ENCODE results near the gene MBD6. TPM values are rescaled to one million over a fixed set of nuclear protein-coding genes. Genes with fewer than 3 reads are reported as not detected.

MBD6 gene
- total RNA-seq, 1 experiment from 2014 or later = 66.8 TPM

DNA sequence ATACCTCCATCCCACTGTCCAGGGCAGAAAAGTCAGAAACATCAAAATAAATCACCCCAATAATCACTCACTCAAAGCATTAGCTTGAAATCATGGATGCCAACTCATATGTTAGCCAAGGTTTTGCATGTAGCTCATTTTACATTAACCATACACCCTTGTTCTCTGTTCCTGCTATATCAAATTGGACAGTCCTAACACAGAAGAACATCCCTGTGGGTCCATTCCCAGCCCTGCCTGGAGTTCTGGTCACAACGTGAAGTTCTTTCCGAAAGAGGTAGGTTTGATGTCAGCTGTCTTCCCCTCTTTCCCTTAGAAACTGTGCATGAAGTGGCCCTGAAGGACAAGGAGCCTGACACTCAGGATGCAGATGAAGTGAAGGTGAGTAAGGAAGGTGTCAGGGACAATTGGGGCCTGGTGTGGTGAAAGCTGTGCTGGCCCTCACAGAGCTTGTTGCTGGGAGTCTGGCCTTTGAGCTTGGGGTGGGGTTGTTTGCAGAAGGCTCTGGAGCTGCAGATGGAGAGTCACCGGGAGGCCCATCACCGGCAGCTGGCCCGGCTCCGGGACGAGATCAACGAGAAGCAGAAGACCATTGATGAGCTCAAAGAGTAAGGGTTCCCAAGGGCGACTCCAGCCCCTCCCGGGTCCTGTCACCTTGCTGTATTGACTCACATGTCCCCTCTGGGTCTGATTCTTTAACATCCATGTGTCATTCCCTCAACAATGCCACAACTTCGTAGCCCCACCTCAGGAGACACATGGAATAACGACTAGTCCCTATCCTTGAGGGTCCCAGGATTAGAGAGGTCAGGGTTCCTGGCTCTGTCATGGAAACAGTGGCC is 53.4 kb downstream of the MBD6 start:
- no peak overlapping the region for H4K91ac ChIP-seq (ENCODE audit: insufficient read length, low read depth, low read length)
- no peak overlapping the region for H3K23ac ChIP-seq (ENCODE audit: insufficient read length, low read depth, low read length)
- no peak overlapping the region for H2BK12ac ChIP-seq (ENCODE audit: insufficient read length, low read depth, low read length)
- Mint-ChIP-seq H3K36me3 (ENCODE audit: insufficient read depth in 1 of 3, low read depth in 3 of 3) (peaks cover 47 to 86% (median 75%) of the 10 kb centered on the region in 3 experiments), H3K4me3 (no peak overlapping the region), H3K4me1 (no peaks in the 10 kb centered on the region), H3K27ac (no peak overlapping the region; a peak in 1 of 7 replicates), H3K27me3 (ENCODE audit: low read depth) (no peaks in the 10 kb centered on the region), H3K9me3 (no peaks in the 10 kb centered on the region)
- H3K56ac ChIP-seq (ENCODE audit: insufficient read length, low read depth, low read length) = no peak overlapping the region
- H2AFZ ChIP-seq (ENCODE audit: low read length) = no peak overlapping the region
- H2BK20ac ChIP-seq (ENCODE audit: low read depth, low read length, poor library complexity, severe bottlenecking) = no peak overlapping the region
- H2BK5ac ChIP-seq (ENCODE audit: insufficient read length, low read length) = no peak overlapping the region
- H3K79me1 ChIP-seq (ENCODE audit: insufficient read depth, low read depth, low read length, poor library complexity, severe bottlenecking) = no peaks in the 10 kb centered on the region
- TF ChIP-seq, protein P1, sequence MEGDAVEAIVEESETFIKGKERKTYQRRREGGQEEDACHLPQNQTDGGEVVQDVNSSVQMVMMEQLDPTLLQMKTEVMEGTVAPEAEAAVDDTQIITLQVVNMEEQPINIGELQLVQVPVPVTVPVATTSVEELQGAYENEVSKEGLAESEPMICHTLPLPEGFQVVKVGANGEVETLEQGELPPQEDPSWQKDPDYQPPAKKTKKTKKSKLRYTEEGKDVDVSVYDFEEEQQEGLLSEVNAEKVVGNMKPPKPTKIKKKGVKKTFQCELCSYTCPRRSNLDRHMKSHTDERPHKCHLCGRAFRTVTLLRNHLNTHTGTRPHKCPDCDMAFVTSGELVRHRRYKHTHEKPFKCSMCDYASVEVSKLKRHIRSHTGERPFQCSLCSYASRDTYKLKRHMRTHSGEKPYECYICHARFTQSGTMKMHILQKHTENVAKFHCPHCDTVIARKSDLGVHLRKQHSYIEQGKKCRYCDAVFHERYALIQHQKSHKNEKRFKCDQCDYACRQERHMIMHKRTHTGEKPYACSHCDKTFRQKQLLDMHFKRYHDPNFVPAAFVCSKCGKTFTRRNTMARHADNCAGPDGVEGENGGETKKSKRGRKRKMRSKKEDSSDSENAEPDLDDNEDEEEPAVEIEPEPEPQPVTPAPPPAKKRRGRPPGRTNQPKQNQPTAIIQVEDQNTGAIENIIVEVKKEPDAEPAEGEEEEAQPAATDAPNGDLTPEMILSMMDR (conservative IDR thresholded peaks at IDR 0.05) = no peak
- no peak overlapping the region for H3K4me2 ChIP-seq (ENCODE audit: insufficient read depth, insufficient read length, low read length)
- no peak overlapping the region for H2AK5ac ChIP-seq (ENCODE audit: insufficient read length, low read length)
- H2BK120ac ChIP-seq (ENCODE audit: low read depth, low read length, poor library complexity, severe bottlenecking) = no peak overlapping the region
- no peak overlapping the region for H4K5ac ChIP-seq (ENCODE audit: insufficient read length, low read depth, low read length)
- H3K4ac ChIP-seq (ENCODE audit: low read depth, low read length) = no peak overlapping the region
- H3K79me2 ChIP-seq (ENCODE audit: insufficient read depth, low read length) = 0 out of 2 replicates have a peak, but pooled peaks cover 2% of the 10 kb centered on the region
- H3K27me3 ChIP-seq (ENCODE audit: insufficient read depth, low read length) = no peaks in the 10 kb centered on the region
- H4K20me1 ChIP-seq (ENCODE audit: control insufficient read depth, insufficient read depth, insufficient read length) = no peaks in the 10 kb centered on the region
- no peak for DNase-seq
- no peak overlapping the region for H2BK15ac ChIP-seq (ENCODE audit: low read depth, low read length)
- no peak overlapping the region for H3K18ac ChIP-seq (ENCODE audit: insufficient read length, low read depth, low read length)
- H3K14ac ChIP-seq (ENCODE audit: insufficient read depth, low read length) = no peak overlapping the region
- no CpG with 5 or more reads among the region's 12 CpGs for WGBS (ENCODE audit: extremely low coverage, insufficient read length, low lambda C conversion rate)
- H3K9ac ChIP-seq (ENCODE audit: extremely low read depth, insufficient read length, low read length) = no peak overlapping the region
- no peak overlapping the region for H3K27ac ChIP-seq (ENCODE audit: insufficient read length, low read depth, low read length)
- H3T11ph ChIP-seq (ENCODE audit: low read length) = no peak overlapping the region
- H3K23me2 ChIP-seq (ENCODE audit: insufficient read length, low read depth, low read length, poor library complexity, severe bottlenecking) = no peaks in the 10 kb centered on the region
- no peaks in the 10 kb centered on the region for H3K9me3 ChIP-seq (ENCODE audit: control insufficient read depth, low read depth, low read length)
- H4K8ac ChIP-seq (replicated peaks; ENCODE audit: insufficient read length, low read depth, low read length) = no peak overlapping the region
- H3K4me1 ChIP-seq (ENCODE audit: insufficient read depth, low read length) = no peaks in the 10 kb centered on the region

Data from H9 (cell line).